ENCODE measurements around the gene CFLAR.
"Not testable (repeated sequence)": the region's sequence is repeated elsewhere in the genome, so short reads cannot be mapped to it uniquely, and the experiment has no call there.

Gene CFLAR

DNA sequence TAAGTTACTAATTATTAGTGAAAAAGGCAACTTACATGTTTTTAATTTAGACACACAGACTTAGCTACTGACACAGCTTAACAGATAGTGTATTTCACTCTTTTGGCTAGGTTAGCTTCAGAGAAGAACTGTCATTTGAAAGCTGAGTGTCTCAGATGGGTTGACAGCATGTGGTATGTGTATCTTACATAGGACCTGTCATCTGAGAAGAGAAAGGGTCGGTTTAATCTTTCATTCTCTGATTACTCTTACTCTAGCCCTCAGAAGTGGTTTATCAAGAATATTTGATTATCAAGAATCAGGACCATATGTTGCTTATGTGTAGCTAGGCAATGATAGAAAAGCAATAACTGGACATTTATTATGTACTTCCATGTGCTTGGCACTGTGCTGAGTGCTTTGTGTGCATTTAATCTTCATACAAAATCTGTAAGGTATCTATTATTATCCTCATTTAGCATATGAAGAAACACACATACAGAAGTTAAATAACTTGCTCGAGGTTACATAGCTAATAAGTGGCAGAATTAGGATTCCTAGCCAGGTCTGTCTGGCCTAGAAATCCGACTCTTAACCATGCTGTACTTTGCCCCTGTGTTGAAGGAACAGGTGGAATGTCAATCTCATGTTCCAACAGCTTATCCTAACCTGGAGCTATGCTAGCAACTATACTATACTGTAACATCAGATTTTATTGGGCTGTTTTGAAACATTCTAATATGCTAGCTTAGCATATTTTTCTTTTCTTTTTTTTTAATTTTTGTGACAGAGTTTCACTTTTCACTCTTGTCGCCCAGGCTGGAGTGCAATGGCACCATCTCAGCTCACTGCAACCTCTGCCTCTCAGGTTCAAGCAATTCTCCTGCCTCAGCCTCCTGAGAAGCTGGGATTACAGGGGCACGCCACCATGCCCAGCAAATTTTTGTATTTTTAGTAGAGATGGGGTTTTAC, 28.4 kb downstream of the CFLAR start:
- no peaks in the 10 kb centered on the region for H3K9me3 ChIP-seq (ENCODE audit: control insufficient read depth, insufficient read depth, low read length)
- H3K4me1 ChIP-seq (ENCODE audit: control insufficient read depth, low read length): no peaks in the 10 kb centered on the region
- no peaks in the 10 kb centered on the region for H3K27me3 ChIP-seq (ENCODE audit: control insufficient read depth, low read length)
- no peaks in the 10 kb centered on the region for H3K9me2 ChIP-seq (replicated peaks; ENCODE audit: control insufficient read depth, low read length)
- no peaks in the 10 kb centered on the region for H3K79me2 ChIP-seq (ENCODE audit: control insufficient read depth, low read length)
- no peaks in the 10 kb centered on the region for H4K20me1 ChIP-seq (ENCODE audit: control insufficient read depth, insufficient read depth, low read depth, low read length)
- no peak overlapping the region for H3K4me3 ChIP-seq (ENCODE audit: low read length)
- no peak for TF ChIP-seq EZH2phosphoT487 (IDR thresholded peaks at IDR 0.05; ENCODE audit: borderline replicate concordance, low read length)
- TF ChIP-seq CTCF (IDR thresholded peaks at IDR 0.05; ENCODE audit: low read depth, low read length, poor library complexity, severe bottlenecking): no peak
- H3K4me2 ChIP-seq (ENCODE audit: low read length): no peak overlapping the region
- H3K36me3 ChIP-seq (ENCODE audit: control insufficient read depth, low read length): no peaks in the 10 kb centered on the region
- H3F3A ChIP-seq (ENCODE audit: control insufficient read depth, insufficient read depth): no peaks in the 10 kb centered on the region
- H3K27ac ChIP-seq (ENCODE audit: low read depth, low read length): no peak overlapping the region

DNA sequence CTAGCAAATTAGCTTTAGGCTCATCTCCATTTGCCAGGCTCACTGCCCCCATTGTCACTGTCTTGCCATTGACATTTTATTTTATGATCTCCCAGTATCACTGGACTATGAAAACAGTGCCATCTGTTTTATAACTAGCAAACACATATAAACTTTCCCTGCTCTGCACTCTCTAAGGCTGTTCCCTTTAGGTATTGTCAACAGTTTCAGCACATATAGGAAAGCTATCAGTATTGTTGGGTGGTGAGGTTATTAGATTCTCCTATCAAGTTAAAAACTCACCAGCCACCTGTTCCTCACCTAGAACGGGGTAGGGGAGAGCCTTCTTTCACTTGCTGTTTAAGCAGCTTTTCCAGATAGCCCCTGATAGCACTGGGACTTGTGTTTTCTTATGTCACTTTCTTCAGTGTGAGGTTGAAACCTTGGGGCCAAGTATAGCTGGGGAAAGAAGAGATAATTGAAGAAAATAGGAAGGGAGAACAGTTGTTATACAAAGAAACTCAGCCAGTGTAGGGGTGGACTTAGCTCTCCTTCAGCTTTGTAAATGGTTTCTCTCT, 32.5 kb downstream of the CFLAR start:
- Histone ChIP-seq H4K20me1 (ENCODE audit: control insufficient read depth, insufficient read depth, low read depth, low read length) (no peaks in the 10 kb centered on the region), H3K27me3 (ENCODE audit: control insufficient read depth, low read length) (no peaks in the 10 kb centered on the region), H3K4me3 (ENCODE audit: low read length) (no peak overlapping the region), H3K4me2 (ENCODE audit: low read length) (no peak overlapping the region), H3K4me1 (ENCODE audit: control insufficient read depth, low read length) (peaks cover 9% of the 10 kb centered on the region), H3F3A (ENCODE audit: control insufficient read depth, insufficient read depth) (no peaks in the 10 kb centered on the region), H3K9me2 (replicated peaks; ENCODE audit: control insufficient read depth, low read length) (no peaks in the 10 kb centered on the region), H3K79me2 (ENCODE audit: control insufficient read depth, low read length) (no peaks in the 10 kb centered on the region), H3K9me3 (ENCODE audit: control insufficient read depth, insufficient read depth, low read length) (no peaks in the 10 kb centered on the region), H3K36me3 (ENCODE audit: control insufficient read depth, low read length) (no peaks in the 10 kb centered on the region), H3K27ac (ENCODE audit: low read depth, low read length) (no peak overlapping the region)
- TF ChIP-seq EZH2phosphoT487 (IDR thresholded peaks at IDR 0.05; ENCODE audit: borderline replicate concordance, low read length): no peak
- no peak for TF ChIP-seq CTCF (IDR thresholded peaks at IDR 0.05; ENCODE audit: low read depth, low read length, poor library complexity, severe bottlenecking)

GRCh38 chr2:201149064-201149820, 33.3 kb downstream of the CFLAR start:
- Histone ChIP-seq H3K4me2 (ENCODE audit: low read length) (no peak overlapping the region), H3F3A (ENCODE audit: control insufficient read depth, insufficient read depth) (no peaks in the 10 kb centered on the region), H3K9me3 (ENCODE audit: control insufficient read depth, insufficient read depth, low read length) (no peaks in the 10 kb centered on the region)

GRCh38 chr2:201149821-201150165, 33.8 kb downstream of the CFLAR start:
- not testable (repeated sequence) for H3K27ac ChIP-seq (ENCODE audit: low read depth, low read length); H3K79me2 ChIP-seq (ENCODE audit: control insufficient read depth, low read length); H3K9me2 ChIP-seq (replicated peaks; ENCODE audit: control insufficient read depth, low read length); H4K20me1 ChIP-seq (ENCODE audit: control insufficient read depth, insufficient read depth, low read depth, low read length); H3K9me3 ChIP-seq (ENCODE audit: control insufficient read depth, insufficient read depth, low read length); H3K4me2 ChIP-seq (ENCODE audit: low read length); H3F3A ChIP-seq (ENCODE audit: control insufficient read depth, insufficient read depth); H3K27me3 ChIP-seq (ENCODE audit: control insufficient read depth, low read length); H3K36me3 ChIP-seq (ENCODE audit: control insufficient read depth, low read length); H3K4me1 ChIP-seq (ENCODE audit: control insufficient read depth, low read length); H3K4me3 ChIP-seq (ENCODE audit: low read length)

More at GRCh38 chr2:201149064-201149820, 33.3 kb downstream of the CFLAR start:
- Histone ChIP-seq H3K4me3 (ENCODE audit: low read length) (no peak overlapping the region), H3K27me3 (ENCODE audit: control insufficient read depth, low read length) (no peaks in the 10 kb centered on the region), H3K27ac (ENCODE audit: low read depth, low read length) (no peak overlapping the region), H3K36me3 (ENCODE audit: control insufficient read depth, low read length) (no peaks in the 10 kb centered on the region), H3K79me2 (ENCODE audit: control insufficient read depth, low read length) (no peaks in the 10 kb centered on the region), H3K9me2 (replicated peaks; ENCODE audit: control insufficient read depth, low read length) (no peaks in the 10 kb centered on the region), H4K20me1 (ENCODE audit: control insufficient read depth, insufficient read depth, low read depth, low read length) (no peaks in the 10 kb centered on the region), H3K4me1 (ENCODE audit: control insufficient read depth, low read length) (peaks cover 9% of the 10 kb centered on the region)
- TF ChIP-seq EZH2phosphoT487 (IDR thresholded peaks at IDR 0.05; ENCODE audit: borderline replicate concordance, low read length): no peak
- no peak for TF ChIP-seq CTCF (IDR thresholded peaks at IDR 0.05; ENCODE audit: low read depth, low read length, poor library complexity, severe bottlenecking)

Data from DOHH2 (cell line).